Erythroblast (primary cell): ENCODE measurements around the gene LMO4.

Experiments
- GATA1 ChIP-seq: IDR thresholded peaks from 2 replicates; pipeline ENCODE4 v1.6.1; 2011; ENCODE audit warnings: low read depth, mild to moderate bottlenecking, control low read depth, low read length, moderate library complexity
- POLR2A ChIP-seq: IDR thresholded peaks from 2 replicates; pipeline ENCODE4 v1.6.1; 2011; ENCODE audit warnings: mild to moderate bottlenecking, low read length

GRCh38 chr1:87369736-87370478 lies 41.2 kb downstream of the LMO4 start:
- no peak for TF ChIP-seq POLR2A
- no peak for TF ChIP-seq GATA1
